RKO (cell line): ENCODE results near the gene ST3GAL3.
"Not testable (repeated sequence)": the region's sequence is repeated elsewhere in the genome, so short reads cannot be mapped to it uniquely, and the experiment has no call there.

Experiments used
- DNase-seq: peaks from one replicate; pipeline ENCODE4 v3.0.0-alpha.2; 2016; ENCODE audit warnings: low spot score

ST3GAL3 gene

GRCh38 chr1:43703836-43704235, 3.5 kb upstream of the ST3GAL3 start:
- DNase-seq = no peak

GRCh38 chr1:43704838-43705237, 2.5 kb upstream of the ST3GAL3 start:
- DNase-seq = peak; percentile 33

GRCh38 chr1:43705334-43705733, 2.0 kb upstream of the ST3GAL3 start:
- no peak for DNase-seq

- no peak for DNase-seq
These were observed 1.2 kb upstream of the ST3GAL3 start for GRCh38 chr1:43705982-43706597.

- DNase-seq = peak; percentile 65
These were observed 642 bp upstream of the ST3GAL3 start for GRCh38 chr1:43706598-43707189.

GRCh38 chr1:43708002-43708410, 670 bp downstream of the ST3GAL3 start:
- peak; percentile 78 for DNase-seq

GRCh38 chr1:43711049-43711448, 3.7 kb downstream of the ST3GAL3 start:
- peak; percentile 89 for DNase-seq

- DNase-seq = peak; percentile 74
These were observed 4.4 kb downstream of the ST3GAL3 start for GRCh38 chr1:43711524-43712386.

- DNase-seq = no peak
These were observed 9.4 kb downstream of the ST3GAL3 start for GRCh38 chr1:43716559-43717281.

- DNase-seq = no peak
These were observed 11.7 kb downstream of the ST3GAL3 start for GRCh38 chr1:43719063-43719462.

GRCh38 chr1:43719670-43720419, 12.5 kb downstream of the ST3GAL3 start:
- not testable (repeated sequence) for DNase-seq

- DNase-seq = no peak
These were observed 15.5 kb downstream of the ST3GAL3 start for GRCh38 chr1:43722810-43723209.

- no peak for DNase-seq
These were observed 22.6 kb downstream of the ST3GAL3 start for GRCh38 chr1:43729816-43730463.

- no peak for DNase-seq
These were observed 24.7 kb downstream of the ST3GAL3 start for GRCh38 chr1:43731867-43732531.

GRCh38 chr1:43736819-43737218, 29.5 kb downstream of the ST3GAL3 start:
- DNase-seq = no peak

- no peak for DNase-seq
These were observed 34.7 kb downstream of the ST3GAL3 start for GRCh38 chr1:43742026-43742425.

- no peak for DNase-seq
These were observed 35.9 kb downstream of the ST3GAL3 start for GRCh38 chr1:43743206-43743605.

- DNase-seq = peak; percentile 25
These were observed 40.4 kb downstream of the ST3GAL3 start for GRCh38 chr1:43747736-43748135.

GRCh38 chr1:43750083-43750482, 42.7 kb downstream of the ST3GAL3 start:
- DNase-seq = no peak

GRCh38 chr1:43753422-43753821, 46.1 kb downstream of the ST3GAL3 start:
- no peak for DNase-seq

- no peak for DNase-seq
These were observed 47.6 kb downstream of the ST3GAL3 start for GRCh38 chr1:43754892-43755291.
